Stimulated activated CD8-positive, alpha-beta memory T cell treated with anti-CD3 and anti-CD28 coated beads, Interleukin-7, amount 100 ng/mL, for 4 hours (primary cell): Measurements from ENCODE around the gene ASTL.
"Not testable (repeated sequence)": the region's sequence is repeated elsewhere in the genome, so short reads cannot be mapped to it uniquely, and the experiment has no call there.

ENCODE experiments used
- DNase-seq, 2 donors: peaks; one replicate each; pipeline ENCODE4 v3.0.0-alpha.2; 2020; ENCODE audit warnings: low read depth in 2 of 2

Gene ASTL

GRCh38 chr2:96098900-96099590, 39.3 kb downstream of the ASTL start:
- DNase-seq = no peak

GRCh38 chr2:96097951-96098823, 40.1 kb downstream of the ASTL start:
- DNase-seq = no peak

GRCh38 chr2:96097441-96097840, 40.9 kb downstream of the ASTL start:
- DNase-seq = no peak

GRCh38 chr2:96095116-96095636, 43.1 kb downstream of the ASTL start:
- no peak for DNase-seq

GRCh38 chr2:96093528-96093927, 44.8 kb downstream of the ASTL start:
- DNase-seq = no peak

GRCh38 chr2:96092951-96093350, 45.4 kb downstream of the ASTL start:
- no peak for DNase-seq

GRCh38 chr2:96092573-96092877, 45.8 kb downstream of the ASTL start:
- DNase-seq = no peak

- DNase-seq = no peak
Observed at GRCh38 chr2:96091711-96092572, 46.4 kb downstream of the ASTL start.

GRCh38 chr2:96091141-96091710, 47.1 kb downstream of the ASTL start:
- DNase-seq = no peak

- no peak for DNase-seq
Observed at GRCh38 chr2:96090196-96090926, 47.9 kb downstream of the ASTL start.

- DNase-seq = no peak
Observed at GRCh38 chr2:96089356-96090195, 48.7 kb downstream of the ASTL start.

- DNase-seq = no peak
Observed at GRCh38 chr2:96088340-96089335, 49.7 kb downstream of the ASTL start.

- DNase-seq = no peak
Observed at GRCh38 chr2:96087130-96087529, 51.2 kb downstream of the ASTL start.

- no peak for DNase-seq
Observed at GRCh38 chr2:96085541-96086355, 52.6 kb downstream of the ASTL start.

- not testable (repeated sequence) for DNase-seq
Observed at GRCh38 chr2:96084858-96085518, 53.3 kb downstream of the ASTL start.

GRCh38 chr2:96083989-96084857, 54.1 kb downstream of the ASTL start:
- DNase-seq = no peak
